Loucy (cell line): Measurements from ENCODE around the gene SDF2L1.

Experiments used
- H2AFZ ChIP-seq: fragments of 200-600 bp; sonication (generic); 2 replicates; pipeline ENCODE4 v1.6.0; 2016; ENCODE audit warnings: antibody characterized with exemption, mild to moderate bottlenecking, low read length, moderate library complexity
- H3F3A ChIP-seq: fragments of 200-600 bp; 2 replicates; pipeline ENCODE4 v1.6.0; 2016; ENCODE audit warnings: antibody characterized with exemption, low read depth, mild to moderate bottlenecking
- H3K27me3 ChIP-seq: fragments of 200-600 bp; sonication (generic); 2 replicates; pipeline ENCODE4 v1.6.1; 2014; ENCODE audit warnings: low read length, mild to moderate bottlenecking; ENCODE audit not compliant: insufficient read depth, poor library complexity, severe bottlenecking
- H3K36me3 ChIP-seq: fragments of 200-600 bp; sonication (generic); 2 replicates; pipeline ENCODE4 v1.6.1; 2016; ENCODE audit warnings: low read length; ENCODE audit not compliant: insufficient read depth
- H3K4me1 ChIP-seq: fragments of 200-600 bp; sonication (generic); 2 replicates; pipeline ENCODE4 v1.5.1; 2014; ENCODE audit warnings: low read length, mild to moderate bottlenecking; ENCODE audit not compliant: insufficient read depth, poor library complexity, severe bottlenecking
- H3K4me2 ChIP-seq: fragments of 200-600 bp; sonication (generic); 2 replicates; pipeline ENCODE4 v1.6.0; 2014; ENCODE audit warnings: antibody characterized with exemption, low read length, low read depth, mild to moderate bottlenecking; ENCODE audit not compliant: poor library complexity, severe bottlenecking
- H3K4me3 ChIP-seq: fragments of 200-600 bp; sonication (generic); 2 replicates; pipeline ENCODE4 v1.5.1; 2014; ENCODE audit warnings: low read length, mild to moderate bottlenecking, mixed read lengths; ENCODE audit not compliant: poor library complexity, severe bottlenecking
- H3K79me2 ChIP-seq: fragments of 200-600 bp; sonication (generic); 2 replicates; pipeline ENCODE4 v1.6.1; 2014; ENCODE audit warnings: low read length; ENCODE audit not compliant: insufficient read depth
- H3K9ac ChIP-seq: fragments of 200-600 bp; sonication (generic); 2 replicates; pipeline ENCODE4 v1.6.0; 2014; ENCODE audit warnings: mild to moderate bottlenecking, low read depth, low read length, moderate library complexity; ENCODE audit not compliant: poor library complexity, severe bottlenecking
- H3K9me2 ChIP-seq: fragments of 200-600 bp; sonication (generic); replicated peaks from 2 replicates; pipeline ENCODE4 v1.6.1; 2016; ENCODE audit warnings: low read depth, low read length, mixed read lengths
- H3K9me3 ChIP-seq: fragments of 200-600 bp; sonication (generic); 2 replicates; pipeline ENCODE4 v1.6.1; 2014; ENCODE audit warnings: mild to moderate bottlenecking, antibody characterized with exemption, low read length, low read depth; ENCODE audit not compliant: insufficient read depth
- H4K20me1 ChIP-seq: fragments of 200-600 bp; sonication (generic); 2 replicates; pipeline ENCODE4 v1.6.0; 2014; ENCODE audit warnings: antibody characterized with exemption, low read length, mild to moderate bottlenecking; ENCODE audit not compliant: insufficient read depth, poor library complexity, severe bottlenecking
- CTCF ChIP-seq: fragments of 200-600 bp; sonication (generic); conservative IDR thresholded peaks from 2 replicates; pipeline ENCODE4 v1.5.1; 2014; ENCODE audit warnings: mild to moderate bottlenecking, antibody characterized with exemption, low read length
- EZH2phosphoT487 ChIP-seq: fragments of 200-600 bp; IDR thresholded peaks from 2 replicates; pipeline ENCODE4 v1.6.1; 2018; ENCODE audit warnings: antibody characterized with exemption, mild to moderate bottlenecking, moderate library complexity, borderline replicate concordance

Gene SDF2L1

DNA sequence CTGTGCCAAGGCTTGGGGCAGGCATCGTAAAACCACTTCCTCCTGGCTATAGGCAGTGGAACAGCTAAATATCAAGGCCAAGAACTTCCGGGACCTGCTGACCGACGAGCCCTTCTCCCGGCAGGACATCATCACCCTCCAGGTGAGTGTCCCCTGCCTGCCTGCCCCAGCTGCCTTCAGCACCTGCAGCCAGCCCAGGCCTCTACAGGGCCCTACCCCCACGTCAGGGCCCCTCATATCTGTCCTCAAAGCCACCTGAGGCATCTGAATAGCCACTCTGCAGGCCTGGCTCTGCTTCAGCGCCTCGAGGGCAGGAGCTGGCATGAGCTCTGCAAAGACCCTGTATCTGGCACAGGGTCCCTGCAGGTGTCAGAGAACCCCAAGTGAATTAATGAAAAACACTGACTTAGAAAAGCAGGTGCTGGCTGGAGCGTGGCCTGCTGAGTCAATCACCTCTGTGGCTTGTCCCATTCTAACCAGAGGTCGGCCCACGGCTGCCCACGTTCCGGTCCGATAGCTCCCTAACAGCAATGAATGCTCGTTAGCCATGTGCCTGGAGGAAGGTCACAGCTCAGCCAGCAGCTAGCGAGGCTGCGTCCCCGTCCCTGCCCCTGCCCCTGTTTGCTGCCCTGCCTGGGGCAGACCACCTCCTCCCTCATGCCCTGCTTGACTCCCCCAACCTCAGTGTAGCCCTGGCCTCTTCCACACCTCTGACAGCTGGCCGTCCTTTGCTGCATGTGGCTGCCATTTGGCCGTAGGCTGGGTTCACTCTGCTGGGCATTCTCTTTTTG, 40.5 kb downstream of the SDF2L1 start:
- H3K27me3 ChIP-seq, result no peaks in the 10 kb centered on the region
- H3K4me2 ChIP-seq, result no peak overlapping the region
- no peaks in the 10 kb centered on the region for H4K20me1 ChIP-seq
- H3K4me1 ChIP-seq, result no peaks in the 10 kb centered on the region
- TF ChIP-seq EZH2phosphoT487, result no peak
- no peak for TF ChIP-seq CTCF
- no peaks in the 10 kb centered on the region for H3K9me3 ChIP-seq
- H2AFZ ChIP-seq, result no peak overlapping the region
- peaks cover 27% of the 10 kb centered on the region; the same call in 1 of the 2 replicates for H3K36me3 ChIP-seq
- no peak overlapping the region for H3K4me3 ChIP-seq
- no peaks in the 10 kb centered on the region for H3K79me2 ChIP-seq
- no peak overlapping the region for H3K9ac ChIP-seq
- H3K9me2 ChIP-seq, result no peaks in the 10 kb centered on the region
- H3F3A ChIP-seq, result no peaks in the 10 kb centered on the region

GRCh38 chr22:21683401-21683811, 41.3 kb downstream of the SDF2L1 start:
- Histone ChIP-seq H3K4me3 (no peak overlapping the region), H3K4me1 (no peaks in the 10 kb centered on the region), H3K9me2 (no peaks in the 10 kb centered on the region), H3K36me3 (peaks cover 32% of the 10 kb centered on the region; the same call in 1 of the 2 replicates), H3K9me3 (no peaks in the 10 kb centered on the region), H3K79me2 (no peaks in the 10 kb centered on the region), H3F3A (no peaks in the 10 kb centered on the region), H3K9ac (no peak overlapping the region), H2AFZ (no peak overlapping the region), H4K20me1 (no peaks in the 10 kb centered on the region), H3K4me2 (no peak overlapping the region), H3K27me3 (no peaks in the 10 kb centered on the region)
- TF ChIP-seq CTCF (no peak), EZH2phosphoT487 (no peak)

GRCh38 chr22:21684492-21685163, 42.5 kb downstream of the SDF2L1 start:
- Histone ChIP-seq H3K36me3 (peaks cover 32% of the 10 kb centered on the region; the same call in 1 of the 2 replicates), H3K9ac (no peak overlapping the region)
- TF ChIP-seq EZH2phosphoT487, result no peak
- TF ChIP-seq CTCF, result no peak

More at GRCh38 chr22:21684492-21685163, 42.5 kb downstream of the SDF2L1 start:
- Histone ChIP-seq H2AFZ (no peak overlapping the region), H3K4me2 (no peak overlapping the region), H3K9me3 (no peaks in the 10 kb centered on the region), H3K4me3 (no peak overlapping the region), H4K20me1 (no peaks in the 10 kb centered on the region), H3K9me2 (no peaks in the 10 kb centered on the region), H3F3A (no peaks in the 10 kb centered on the region), H3K4me1 (no peaks in the 10 kb centered on the region), H3K27me3 (no peaks in the 10 kb centered on the region), H3K79me2 (no peaks in the 10 kb centered on the region)
